PFSK-1 (cell line): ENCODE data around the gene EID1.

Experiments
- FOXP2 ChIP-seq: optimal IDR thresholded peaks from 2 replicates; pipeline ENCODE3; 2011; ENCODE audit warnings: borderline replicate concordance, control low read depth, inconsistent platforms; ENCODE audit not compliant: insufficient read depth; ENCODE audit errors: extremely low read length, extremely low read depth
- POLR2AphosphoS5 ChIP-seq: IDR thresholded peaks from 2 replicates; pipeline ENCODE4 v1.6.1; 2012; ENCODE audit warnings: low read depth, mild to moderate bottlenecking, control low read depth, low read length, moderate library complexity
- SIN3A ChIP-seq: IDR thresholded peaks from 2 replicates; pipeline ENCODE4 v1.6.1; 2012; ENCODE audit warnings: mild to moderate bottlenecking, low read length, moderate library complexity, borderline replicate concordance; ENCODE audit not compliant: insufficient read depth
- TAF1 ChIP-seq: IDR thresholded peaks from 2 replicates; pipeline ENCODE4 v1.6.1; 2012; ENCODE audit warnings: low read length, control low read depth, borderline replicate concordance; ENCODE audit not compliant: insufficient read depth
- TF ChIP-seq, protein P1 (sequence below), 2 experiments: IDR thresholded peaks; 2 replicates each; pipeline versions ENCODE4 v1.6.1 to v1.8.0; 2011 to 2012; ENCODE audit warnings: low read depth in 2 of 2, low read length in 2 of 2, control low read depth in 1 of 2, inconsistent platforms in 1 of 2, mild to moderate bottlenecking in 1 of 2, moderate library complexity in 1 of 2; ENCODE audit not compliant: insufficient read depth in 1 of 2

Gene EID1

DNA sequence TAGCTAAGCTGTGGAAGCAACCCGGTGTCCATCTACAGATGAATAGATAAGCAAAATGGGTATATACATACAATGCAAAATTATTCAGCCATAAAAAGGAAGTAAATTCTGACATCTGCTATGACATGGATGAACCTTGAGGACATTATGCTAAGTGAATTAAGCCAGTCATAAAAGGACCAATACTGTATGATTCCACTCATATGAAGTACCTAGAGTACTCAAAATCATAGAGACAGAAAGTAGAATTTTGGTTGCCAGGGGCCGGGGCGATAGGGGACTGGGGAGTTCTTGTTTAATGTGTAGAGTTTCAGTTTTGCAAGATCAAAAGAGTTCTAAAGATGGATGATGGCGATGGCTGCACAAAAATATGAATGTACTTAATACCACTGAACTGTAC, 10.3 kb downstream of the EID1 start:
- TF ChIP-seq POLR2AphosphoS5 (no peak), TAF1 (no peak), SIN3A (no peak), FOXP2 (no peak)
- TF ChIP-seq, protein P1, sequence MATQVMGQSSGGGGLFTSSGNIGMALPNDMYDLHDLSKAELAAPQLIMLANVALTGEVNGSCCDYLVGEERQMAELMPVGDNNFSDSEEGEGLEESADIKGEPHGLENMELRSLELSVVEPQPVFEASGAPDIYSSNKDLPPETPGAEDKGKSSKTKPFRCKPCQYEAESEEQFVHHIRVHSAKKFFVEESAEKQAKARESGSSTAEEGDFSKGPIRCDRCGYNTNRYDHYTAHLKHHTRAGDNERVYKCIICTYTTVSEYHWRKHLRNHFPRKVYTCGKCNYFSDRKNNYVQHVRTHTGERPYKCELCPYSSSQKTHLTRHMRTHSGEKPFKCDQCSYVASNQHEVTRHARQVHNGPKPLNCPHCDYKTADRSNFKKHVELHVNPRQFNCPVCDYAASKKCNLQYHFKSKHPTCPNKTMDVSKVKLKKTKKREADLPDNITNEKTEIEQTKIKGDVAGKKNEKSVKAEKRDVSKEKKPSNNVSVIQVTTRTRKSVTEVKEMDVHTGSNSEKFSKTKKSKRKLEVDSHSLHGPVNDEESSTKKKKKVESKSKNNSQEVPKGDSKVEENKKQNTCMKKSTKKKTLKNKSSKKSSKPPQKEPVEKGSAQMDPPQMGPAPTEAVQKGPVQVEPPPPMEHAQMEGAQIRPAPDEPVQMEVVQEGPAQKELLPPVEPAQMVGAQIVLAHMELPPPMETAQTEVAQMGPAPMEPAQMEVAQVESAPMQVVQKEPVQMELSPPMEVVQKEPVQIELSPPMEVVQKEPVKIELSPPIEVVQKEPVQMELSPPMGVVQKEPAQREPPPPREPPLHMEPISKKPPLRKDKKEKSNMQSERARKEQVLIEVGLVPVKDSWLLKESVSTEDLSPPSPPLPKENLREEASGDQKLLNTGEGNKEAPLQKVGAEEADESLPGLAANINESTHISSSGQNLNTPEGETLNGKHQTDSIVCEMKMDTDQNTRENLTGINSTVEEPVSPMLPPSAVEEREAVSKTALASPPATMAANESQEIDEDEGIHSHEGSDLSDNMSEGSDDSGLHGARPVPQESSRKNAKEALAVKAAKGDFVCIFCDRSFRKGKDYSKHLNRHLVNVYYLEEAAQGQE (IDR thresholded peaks at IDR 0.05; ENCODE audit: insufficient read depth in 1 of 2, low read depth in 2 of 2, low read length in 2 of 2), result no peak

DNA sequence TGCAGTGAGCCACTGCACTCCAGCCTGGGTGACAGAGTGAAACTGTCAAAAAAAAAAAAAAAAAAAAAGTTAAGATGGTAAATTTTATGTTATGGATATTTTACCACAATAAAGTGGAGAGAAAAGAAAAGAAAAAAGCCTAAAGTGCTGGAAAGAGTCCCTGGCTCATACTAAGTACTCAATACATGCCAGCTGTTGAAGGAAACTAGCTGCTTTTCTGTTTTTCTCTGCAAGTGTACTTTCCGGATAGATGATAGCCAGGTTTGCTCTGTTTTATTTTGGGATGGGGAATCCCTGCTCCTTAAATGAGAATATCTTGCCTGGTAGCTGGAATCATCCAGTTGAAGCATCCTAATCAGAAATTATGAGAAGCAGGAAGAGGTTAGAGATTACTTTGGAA, 10.9 kb downstream of the EID1 start:
- TF ChIP-seq FOXP2 (no peak), POLR2AphosphoS5 (no peak), SIN3A (no peak), TAF1 (no peak)
- TF ChIP-seq, protein P1 (IDR thresholded peaks at IDR 0.05; ENCODE audit: insufficient read depth in 1 of 2, low read depth in 2 of 2, low read length in 2 of 2), result no peak

DNA sequence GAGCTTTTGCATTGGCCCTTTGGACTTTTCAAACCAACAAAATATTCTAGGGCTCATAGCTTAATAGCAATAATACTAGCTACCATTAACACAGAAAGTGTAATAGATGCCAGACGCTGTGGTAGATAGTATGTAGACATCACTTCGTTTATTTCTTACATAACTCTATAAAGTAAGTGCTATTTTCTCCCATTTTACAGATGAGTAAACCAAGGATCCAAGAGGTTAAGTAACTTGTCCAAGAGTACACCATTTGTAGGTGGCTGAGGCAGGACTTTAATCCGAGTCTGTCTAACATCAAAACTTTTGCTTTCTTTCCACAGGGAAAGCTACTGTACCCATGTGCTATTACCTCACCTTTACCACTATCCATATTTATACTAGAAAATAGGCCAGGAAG, 12.0 kb downstream of the EID1 start:
- TF ChIP-seq POLR2AphosphoS5 (no peak), FOXP2 (no peak), TAF1 (no peak), SIN3A (no peak)
- TF ChIP-seq, protein P1 (IDR thresholded peaks at IDR 0.05; ENCODE audit: insufficient read depth in 1 of 2, low read depth in 2 of 2, low read length in 2 of 2), result no peak

DNA sequence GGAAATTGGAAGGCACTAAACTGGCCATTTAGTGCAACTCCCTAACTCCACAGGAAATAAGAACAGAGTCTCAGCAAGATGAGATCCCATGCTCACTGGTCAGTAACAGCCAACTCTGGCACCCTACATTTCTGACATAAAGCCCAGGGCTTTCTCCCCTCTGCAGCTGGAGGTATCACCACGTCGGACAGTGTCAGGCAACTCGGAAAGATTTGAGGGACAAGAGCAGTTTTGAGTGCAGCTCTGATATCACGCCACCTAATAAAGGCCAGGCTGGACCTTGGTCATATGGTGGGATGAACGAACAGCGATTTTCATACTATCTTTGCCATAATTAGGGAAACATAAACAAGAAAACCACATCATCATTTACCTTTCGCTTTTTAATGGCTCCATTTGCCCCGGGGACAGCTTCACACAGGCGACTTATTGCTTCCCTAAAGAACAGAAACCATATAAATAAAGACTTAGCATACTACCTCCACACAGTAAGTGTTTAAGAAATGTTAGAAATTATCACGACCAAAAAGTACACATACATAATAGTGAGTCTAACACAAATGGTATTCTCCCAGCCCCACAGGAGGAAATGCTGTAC, 12.5 kb downstream of the EID1 start:
- TF ChIP-seq FOXP2, result no peak
- TF ChIP-seq, protein P1 (IDR thresholded peaks at IDR 0.05; ENCODE audit: insufficient read depth in 1 of 2, low read depth in 2 of 2, low read length in 2 of 2), result no peak
- no peak for TF ChIP-seq POLR2AphosphoS5

DNA sequence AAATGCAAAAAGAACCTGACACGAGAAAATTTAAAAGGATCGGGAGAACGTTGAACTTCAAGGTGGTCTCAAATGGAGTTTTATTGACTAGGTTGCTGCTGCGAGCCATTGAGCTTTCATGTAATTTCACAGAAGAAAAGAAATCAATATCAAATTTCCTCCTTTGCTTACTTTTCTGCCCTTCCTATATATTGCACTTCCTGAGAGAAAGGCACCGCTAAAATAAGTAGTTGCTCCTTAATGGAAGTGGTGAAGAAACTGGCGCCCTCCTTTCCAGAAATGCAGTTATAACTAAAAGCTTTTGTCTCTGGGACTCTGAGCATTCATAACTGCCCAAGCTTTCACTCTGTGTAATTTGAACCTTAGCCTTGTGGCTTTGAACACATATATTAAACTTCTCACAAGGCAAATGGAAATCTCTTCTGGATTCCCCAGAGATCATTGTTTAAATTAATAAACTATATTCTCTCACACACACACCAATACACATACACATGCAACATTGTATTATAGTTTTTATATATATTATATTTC, 13.4 kb downstream of the EID1 start:
- TF ChIP-seq FOXP2 (no peak), POLR2AphosphoS5 (no peak), TAF1 (no peak), SIN3A (no peak)
- TF ChIP-seq, protein P1 (IDR thresholded peaks at IDR 0.05; ENCODE audit: insufficient read depth in 1 of 2, low read depth in 2 of 2, low read length in 2 of 2), result no peak
